HL-60 (cell line): Measurements from ENCODE around the gene APC2.

Experiments used
- GABPA ChIP-seq: IDR thresholded peaks from 2 replicates; pipeline ENCODE4 v1.6.1; 2012; ENCODE audit warnings: low read depth
- TF ChIP-seq, protein P1 (sequence below): IDR thresholded peaks from one replicate; pipeline ENCODE4 v1.5.1; 2011; ENCODE audit warnings: low read length, control low read depth, inconsistent platforms; ENCODE audit not compliant: insufficient read depth

GRCh38 chr19:1435378-1435989 is 14.4 kb upstream of the APC2 start:
- no peak for TF ChIP-seq GABPA
- TF ChIP-seq, protein P1, sequence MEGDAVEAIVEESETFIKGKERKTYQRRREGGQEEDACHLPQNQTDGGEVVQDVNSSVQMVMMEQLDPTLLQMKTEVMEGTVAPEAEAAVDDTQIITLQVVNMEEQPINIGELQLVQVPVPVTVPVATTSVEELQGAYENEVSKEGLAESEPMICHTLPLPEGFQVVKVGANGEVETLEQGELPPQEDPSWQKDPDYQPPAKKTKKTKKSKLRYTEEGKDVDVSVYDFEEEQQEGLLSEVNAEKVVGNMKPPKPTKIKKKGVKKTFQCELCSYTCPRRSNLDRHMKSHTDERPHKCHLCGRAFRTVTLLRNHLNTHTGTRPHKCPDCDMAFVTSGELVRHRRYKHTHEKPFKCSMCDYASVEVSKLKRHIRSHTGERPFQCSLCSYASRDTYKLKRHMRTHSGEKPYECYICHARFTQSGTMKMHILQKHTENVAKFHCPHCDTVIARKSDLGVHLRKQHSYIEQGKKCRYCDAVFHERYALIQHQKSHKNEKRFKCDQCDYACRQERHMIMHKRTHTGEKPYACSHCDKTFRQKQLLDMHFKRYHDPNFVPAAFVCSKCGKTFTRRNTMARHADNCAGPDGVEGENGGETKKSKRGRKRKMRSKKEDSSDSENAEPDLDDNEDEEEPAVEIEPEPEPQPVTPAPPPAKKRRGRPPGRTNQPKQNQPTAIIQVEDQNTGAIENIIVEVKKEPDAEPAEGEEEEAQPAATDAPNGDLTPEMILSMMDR, result no peak
